H9 (cell line): ENCODE data around the gene FAM111B. TPM values are rescaled to one million over a fixed set of nuclear protein-coding genes. Genes with fewer than 3 reads are reported as not detected.

Source experiments
- DNase-seq: peaks from one replicate; pipeline ENCODE4 v3.0.0-alpha.2; 2017
- H2AFZ ChIP-seq: one replicate; pipeline ENCODE4 v1.6.1; 2013; ENCODE audit warnings: mild to moderate bottlenecking, low read length, control low read depth, moderate library complexity
- H2AK5ac ChIP-seq: 2 replicates; pipeline ENCODE4 v1.6.1; 2013; ENCODE audit warnings: low read length, control low read depth, mixed read lengths; ENCODE audit not compliant: insufficient read length
- H2BK120ac ChIP-seq: one replicate; pipeline ENCODE4 v1.6.1; 2013; ENCODE audit warnings: low read depth, mild to moderate bottlenecking, low read length, control low read depth, inconsistent platforms; ENCODE audit not compliant: poor library complexity, severe bottlenecking
- H2BK12ac ChIP-seq: 2 replicates; pipeline ENCODE4 v1.6.1; 2013; ENCODE audit warnings: low read length, control low read depth, mixed read lengths, low read depth; ENCODE audit not compliant: insufficient read length
- H2BK15ac ChIP-seq: 2 replicates; pipeline ENCODE4 v1.6.1; 2013; ENCODE audit warnings: low read depth, low read length, control low read depth
- H2BK20ac ChIP-seq: one replicate; pipeline ENCODE4 v1.6.1; 2013; ENCODE audit warnings: low read depth, mild to moderate bottlenecking, low read length, control low read depth, inconsistent platforms; ENCODE audit not compliant: poor library complexity, severe bottlenecking
- H2BK5ac ChIP-seq: 2 replicates; pipeline ENCODE4 v1.6.1; 2013; ENCODE audit warnings: low read length, control low read depth, mixed read lengths; ENCODE audit not compliant: insufficient read length
- H3K14ac ChIP-seq: 2 replicates; pipeline ENCODE4 v1.6.1; 2013; ENCODE audit warnings: low read length, control low read depth; ENCODE audit not compliant: insufficient read depth
- H3K18ac ChIP-seq: 2 replicates; pipeline ENCODE4 v1.6.1; 2013; ENCODE audit warnings: low read depth, mild to moderate bottlenecking, mixed read lengths, low read length, control low read depth; ENCODE audit not compliant: insufficient read length
- H3K23ac ChIP-seq: 2 replicates; pipeline ENCODE4 v1.6.1; 2013; ENCODE audit warnings: low read length, control low read depth, mixed read lengths, low read depth; ENCODE audit not compliant: insufficient read length
- H3K23me2 ChIP-seq: 2 replicates; pipeline ENCODE4 v1.6.1; 2013; ENCODE audit warnings: low read depth, mild to moderate bottlenecking, mixed read lengths, low read length, control low read depth; ENCODE audit not compliant: insufficient read length, poor library complexity, severe bottlenecking
- H3K27ac ChIP-seq: 2 replicates; pipeline ENCODE4 v1.5.1; 2013; ENCODE audit warnings: low read length, control low read depth, mixed read lengths, low read depth; ENCODE audit not compliant: insufficient read length
- H3K27me3 ChIP-seq: 2 replicates; pipeline ENCODE4 v1.6.1; 2013; ENCODE audit warnings: low read length, control low read depth, inconsistent platforms; ENCODE audit not compliant: insufficient read depth
- H3K4ac ChIP-seq: 2 replicates; pipeline ENCODE4 v1.6.1; 2013; ENCODE audit warnings: low read depth, mild to moderate bottlenecking, control low read depth, inconsistent platforms, low read length, moderate library complexity
- H3K4me1 ChIP-seq: 2 replicates; pipeline ENCODE4 v1.6.1; 2013; ENCODE audit warnings: low read length, control low read depth, inconsistent platforms; ENCODE audit not compliant: insufficient read depth
- H3K4me2 ChIP-seq: 2 replicates; pipeline ENCODE4 v1.6.1; 2013; ENCODE audit warnings: low read length, control low read depth, mixed read lengths; ENCODE audit not compliant: insufficient read length, insufficient read depth
- H3K56ac ChIP-seq: 2 replicates; pipeline ENCODE4 v1.6.1; 2013; ENCODE audit warnings: low read depth, mild to moderate bottlenecking, mixed read lengths, low read length, control low read depth; ENCODE audit not compliant: insufficient read length
- H3K79me1 ChIP-seq: 2 replicates; pipeline ENCODE4 v1.6.1; 2013; ENCODE audit warnings: low read depth, mild to moderate bottlenecking, moderate library complexity, low read length, control low read depth, inconsistent platforms; ENCODE audit not compliant: insufficient read depth, poor library complexity, severe bottlenecking
- H3K79me2 ChIP-seq: 2 replicates; pipeline ENCODE4 v1.6.1; 2013; ENCODE audit warnings: low read length, control low read depth, inconsistent platforms; ENCODE audit not compliant: insufficient read depth
- H3K9ac ChIP-seq: 2 replicates; pipeline ENCODE4 v1.6.1; 2013; ENCODE audit warnings: low read length, control low read depth, mixed read lengths; ENCODE audit not compliant: insufficient read length; ENCODE audit errors: extremely low read depth
- H3K9me3 ChIP-seq: one replicate; pipeline ENCODE4 v1.6.1; 2013; ENCODE audit warnings: low read depth, low read length, inconsistent platforms; ENCODE audit not compliant: control insufficient read depth
- H3T11ph ChIP-seq: one replicate; pipeline ENCODE4 v1.6.1; 2013; ENCODE audit warnings: mild to moderate bottlenecking, low read length, control low read depth, inconsistent platforms
- H4K20me1 ChIP-seq: one replicate; pipeline ENCODE4 v1.6.1; 2013; ENCODE audit not compliant: control insufficient read depth, insufficient read length, insufficient read depth
- H4K5ac ChIP-seq: 2 replicates; pipeline ENCODE4 v1.6.1; 2013; ENCODE audit warnings: low read depth, mild to moderate bottlenecking, mixed read lengths, low read length, control low read depth; ENCODE audit not compliant: insufficient read length
- H4K8ac ChIP-seq: replicated peaks from 2 replicates; pipeline ENCODE4 v1.6.1; 2013; ENCODE audit warnings: low read length, control low read depth, mixed read lengths, low read depth; ENCODE audit not compliant: insufficient read length
- H4K91ac ChIP-seq: 2 replicates; pipeline ENCODE4 v1.6.1; 2013; ENCODE audit warnings: low read depth, mild to moderate bottlenecking, moderate library complexity, mixed read lengths, low read length, control low read depth; ENCODE audit not compliant: insufficient read length
- H3K27ac Mint-ChIP-seq, 3 experiments: 2 replicates in 2 of 3; 3 replicates in 1 of 3; pipeline ENCODE4 v1.8.0; 2020 to 2021; ENCODE audit warnings: mixed read lengths in 3 of 3, mild to moderate bottlenecking in 1 of 3, moderate library complexity in 1 of 3
- H3K27me3 Mint-ChIP-seq: 2 replicates; pipeline ENCODE4 v1.8.0; 2021; ENCODE audit warnings: low read depth, mild to moderate bottlenecking, moderate library complexity, mixed read lengths
- H3K36me3 Mint-ChIP-seq, 3 experiments: 2 replicates in 2 of 3; 3 replicates in 1 of 3; pipeline ENCODE4 v1.8.0; 2020 to 2021; ENCODE audit warnings: low read depth in 3 of 3, mixed read lengths in 3 of 3; ENCODE audit not compliant: insufficient read depth in 1 of 3
- H3K4me1 Mint-ChIP-seq, 2 experiments: 2 replicates each; pipeline ENCODE4 v1.8.0; 2020; ENCODE audit warnings: mixed read lengths in 2 of 2
- H3K4me3 Mint-ChIP-seq, 2 experiments: 2 replicates in 1 of 2; 3 replicates in 1 of 2; pipeline ENCODE4 v1.8.0; 2020 to 2021; ENCODE audit warnings: mild to moderate bottlenecking in 2 of 2, mixed read lengths in 2 of 2, moderate library complexity in 1 of 2
- H3K9me3 Mint-ChIP-seq, 2 experiments: 2 replicates in 1 of 2; 3 replicates in 1 of 2; pipeline ENCODE4 v1.8.0; 2020; ENCODE audit warnings: mild to moderate bottlenecking in 2 of 2, mixed read lengths in 2 of 2, moderate library complexity in 1 of 2
- CTCF ChIP-seq: fragments of 200-600 bp; sonication (generic); conservative IDR thresholded peaks from 3 replicates; pipeline ENCODE4 v1.8.0; 2021; ENCODE audit warnings: antibody characterized with exemption, mild to moderate bottlenecking
- WGBS: extraction: QIAGEN DNeasy Blood & Tissue Kit; methylation state at CpG from one replicate; pipeline ENCODE4 v1.1.7; 2013; ENCODE audit warnings: missing lambda C conversion rate, low lambda C conversion rate, mixed read lengths; ENCODE audit not compliant: insufficient read length; ENCODE audit errors: extremely low coverage; 5-methylcytosine and 5-hydroxymethylcytosine counted together
- total RNA-seq: library from RNA; stranded (reverse); gene quantifications from 2 replicates; pipeline ENCODE4 v1.2.1, GENCODE V29; 2021

Gene FAM111B
- total RNA-seq, 1 experiment from 2014 or later: 35.0 TPM

- Histone ChIP-seq H3K4me1 (no peaks in the 10 kb centered on the region; the same call in 1 of the 2 replicates), H4K20me1 (no peaks in the 10 kb centered on the region), H3K27me3 (no peaks in the 10 kb centered on the region), H3K27ac (no peak overlapping the region), H3K4me2 (no peak overlapping the region), H2AFZ (no peak overlapping the region), H3K79me2 (no peaks in the 10 kb centered on the region), H2AK5ac (no peak overlapping the region), H4K5ac (no peak overlapping the region), H4K91ac (no peak overlapping the region), H3T11ph (no peak overlapping the region), H4K8ac (no peak overlapping the region), H3K23me2 (no peaks in the 10 kb centered on the region), H2BK15ac (no peak overlapping the region), H3K9ac (no peak overlapping the region), H3K14ac (no peak overlapping the region), H2BK20ac (no peak overlapping the region), H3K4ac (no peak overlapping the region), H3K79me1 (no peaks in the 10 kb centered on the region), H3K23ac (no peak overlapping the region), H3K18ac (no peak overlapping the region), H2BK120ac (no peak overlapping the region), H2BK5ac (no peak overlapping the region), H2BK12ac (no peak overlapping the region), H3K9me3 (no peaks in the 10 kb centered on the region), H3K56ac (no peak overlapping the region)
- Mint-ChIP-seq H3K9me3 (peaks cover 7 to 9% of the 10 kb centered on the region in 2 experiments; a peak in 4 of 5 replicates), H3K36me3 (peaks cover 6 to 23% (median 11%) of the 10 kb centered on the region in 3 experiments), H3K27ac (no peak overlapping the region), H3K4me1 (peaks cover 22 to 25% of the 10 kb centered on the region in 2 experiments), H3K4me3 (no peak overlapping the region), H3K27me3 (peaks cover 12% of the 10 kb centered on the region)
- no peak for TF ChIP-seq CTCF
- WGBS: no CpG with 5 or more reads among the region's 2 CpGs
- no peak for DNase-seq
Observed at GRCh38 chr11:59138643-59139042, 31.6 kb downstream of the FAM111B start.
